Activated CD4-positive, alpha-beta memory T cell treated with anti-CD3 and anti-CD28 coated beads, Interleukin-2, amount 10 ng/mL, durations not matched to agents 7 days and 5 days (primary cell): Measurements from ENCODE around the gene SLC4A2. TPM values are rescaled to one million over a fixed set of nuclear protein-coding genes. Genes with fewer than 3 reads are reported as not detected.
A peak's percentile ranks its signal among the peaks of the same experiment; 100 is the strongest.

Experiments used
- CTCF ChIA-PET: fragments of 350-600 bp; sonication (Branson Sonifier 250); formaldehyde crosslinking; loops from one replicate; lab custom pipeline; 2021; ENCODE audit warnings: antibody characterized with exemption, inconsistent platforms; lab: Charles Lee
- POLR2A ChIA-PET: fragments of 350-600 bp; sonication (Branson Sonifier 250); formaldehyde crosslinking; loops from one replicate; lab custom pipeline; 2021; ENCODE audit warnings: antibody characterized with exemption; lab: Charles Lee
- DNase-seq: peaks from one replicate; pipeline ENCODE4 v3.0.0-alpha.2; 2020
- H3K27ac Mint-ChIP-seq: one replicate; pipeline ENCODE4 v1.8.0; 2021; ENCODE audit warnings: mild to moderate bottlenecking, mixed read lengths
- H3K27me3 Mint-ChIP-seq: one replicate; pipeline ENCODE4 v1.8.0; 2021; ENCODE audit warnings: mixed read lengths
- H3K36me3 Mint-ChIP-seq: one replicate; pipeline ENCODE4 v1.8.0; 2021; ENCODE audit warnings: low read depth, mixed read lengths
- H3K4me1 Mint-ChIP-seq: one replicate; pipeline ENCODE4 v1.8.0; 2021; ENCODE audit warnings: mixed read lengths
- H3K4me3 Mint-ChIP-seq: one replicate; pipeline ENCODE4 v1.8.0; 2021; ENCODE audit warnings: mild to moderate bottlenecking, mixed read lengths
- H3K9me3 Mint-ChIP-seq: one replicate; pipeline ENCODE4 v1.8.0; 2021; ENCODE audit warnings: mixed read lengths
- total RNA-seq, 2 experiments: library from RNA; stranded (reverse); gene quantifications; one replicate each; pipeline ENCODE4 v1.2.3, GENCODE V29; 2021

The SLC4A2 gene
- total RNA-seq, 2 experiments from 2014 or later, result 94.6 to 109 TPM

- peaks cover 4% of the 10 kb centered on the region for H3K27me3 Mint-ChIP-seq
- ChIA-PET POLR2A (interaction anchor here (1.2 to 1.7 kb wide), 3 partner anchors 9 to 27 kb away, joined by 4 to 13 read pairs (median 4); partner anchors contain the start of gene SLC4A2), CTCF (interaction anchor here (0.8 to 1.4 kb wide), 5 partner anchors 19 to 65 kb away, joined by 3 to 9 read pairs (median 5); partner anchors contain the start of genes ABCB8 and SLC4A2)
- H3K4me1 Mint-ChIP-seq, result peaks cover 38% of the 10 kb centered on the region
- H3K27ac Mint-ChIP-seq, result peak overlapping the region; percentile 74
- peaks cover 26% of the 10 kb centered on the region for H3K36me3 Mint-ChIP-seq
- peak overlapping the region; percentile 88 for H3K4me3 Mint-ChIP-seq
- H3K9me3 Mint-ChIP-seq, result no peaks in the 10 kb centered on the region
- DNase-seq, result no peak
Observed at GRCh38 chr7:151080067-151080521, 20.7 kb downstream of the SLC4A2 start.

GRCh38 chr7:151080522-151081169, 21.3 kb downstream of the SLC4A2 start, which contains the start of gene FASTK:
FASTK (minus strand) TSS chr7:151080809; CDS start chr7:151080766, 43 bp downstream.
- Mint-ChIP-seq H3K27ac (peak within 1 kb of the TSS; percentile 74), H3K36me3 (peaks cover 22% of the 10 kb centered on the region), H3K27me3 (peaks cover 9% of the 10 kb centered on the region), H3K4me3 (peak within 1 kb of the TSS; percentile 88), H3K4me1 (peaks cover 43% of the 10 kb centered on the region), H3K9me3 (no peaks in the 10 kb centered on the region)
- DNase-seq, result peak; percentile 90
- CTCF ChIA-PET, result interaction anchor here (0.8 to 1.4 kb wide), 6 partner anchors 20 to 302 kb away, joined by 3 to 9 read pairs (median 4); partner anchors contain the start of genes ABCB8 and SLC4A2
- POLR2A ChIA-PET, result interaction anchor here (0.8 to 1.7 kb wide), 4 partner anchors 10 to 28 kb away, joined by 4 to 13 read pairs (median 4); partner anchors contain the start of gene SLC4A2

GRCh38 chr7:151081170-151082101, 22.0 kb downstream of the SLC4A2 start:
- Mint-ChIP-seq H3K36me3 (peaks cover 15% of the 10 kb centered on the region), H3K27me3 (peaks cover 10% of the 10 kb centered on the region), H3K4me3 (peak overlapping the region; percentile 88), H3K9me3 (no peaks in the 10 kb centered on the region), H3K27ac (peak overlapping the region; percentile 52), H3K4me1 (peaks cover 47% of the 10 kb centered on the region)
- ChIA-PET POLR2A (interaction anchor here (0.8 to 1.4 kb wide), 3 partner anchors 15 to 22 kb away, joined by 4 to 13 read pairs (median 4); partner anchors contain the start of gene SLC4A2), CTCF (interaction anchor here (0.8 to 1.4 kb wide), 6 partner anchors 21 to 303 kb away, joined by 3 to 9 read pairs (median 4); partner anchors contain the start of genes ABCB8 and SLC4A2)
- DNase-seq, result no peak

GRCh38 chr7:151082141-151083070, 23.0 kb downstream of the SLC4A2 start:
- Mint-ChIP-seq H3K27me3 (peaks cover 10% of the 10 kb centered on the region), H3K4me1 (peaks cover 47% of the 10 kb centered on the region), H3K4me3 (peak overlapping the region; percentile 88), H3K36me3 (peaks cover 15% of the 10 kb centered on the region), H3K27ac (peak overlapping the region; percentile 79), H3K9me3 (no peaks in the 10 kb centered on the region)
- CTCF ChIA-PET, result interaction anchor here (1.4 kb wide), 1 partner anchor 64 kb away, joined by 3 read pairs; no protein-coding TSS in a partner anchor
- POLR2A ChIA-PET, result interaction anchor here (1.4 to 3.2 kb wide), 3 partner anchors 22 to 68 kb away, joined by 4 to 11 read pairs (median 6); partner anchors contain the start of gene ABCB8
- DNase-seq, result no peak

GRCh38 chr7:151083071-151083823, 23.9 kb downstream of the SLC4A2 start, which contains the start of gene TMUB1:
TMUB1 (minus strand) TSS chr7:151083493; CDS start chr7:151082563, 930 bp downstream.
- Mint-ChIP-seq H3K4me1 (peaks cover 47% of the 10 kb centered on the region), H3K36me3 (peaks cover 12% of the 10 kb centered on the region), H3K4me3 (peak within 1 kb of the TSS; percentile 88), H3K27me3 (peaks cover 10% of the 10 kb centered on the region), H3K9me3 (no peaks in the 10 kb centered on the region), H3K27ac (peak within 1 kb of the TSS; percentile 79)
- CTCF ChIA-PET, result interaction anchor here (0.7 to 1.4 kb wide), 2 partner anchors 27 to 65 kb away, joined by 3 read pairs; no protein-coding TSS in a partner anchor
- POLR2A ChIA-PET, result interaction anchor here (1.4 to 3.2 kb wide), 3 partner anchors 23 to 69 kb away, joined by 4 to 11 read pairs (median 6); partner anchors contain the start of gene ABCB8
- peak; percentile 85 for DNase-seq

GRCh38 chr7:151083824-151084160, 24.4 kb downstream of the SLC4A2 start:
- POLR2A ChIA-PET, result interaction anchor here (1.7 to 3.2 kb wide), 2 partner anchors 56 to 70 kb away, joined by 6 to 11 read pairs; partner anchors contain the start of gene ABCB8
- Mint-ChIP-seq H3K4me3 (peak overlapping the region; percentile 88), H3K36me3 (peaks cover 11% of the 10 kb centered on the region), H3K9me3 (no peaks in the 10 kb centered on the region), H3K4me1 (peaks cover 45% of the 10 kb centered on the region), H3K27me3 (peaks cover 10% of the 10 kb centered on the region), H3K27ac (no peak overlapping the region)
- no peak for DNase-seq
- CTCF ChIA-PET, result interaction anchor here (0.7 to 1.4 kb wide), 2 partner anchors 27 to 65 kb away, joined by 3 read pairs; no protein-coding TSS in a partner anchor

GRCh38 chr7:151085329-151085690, 25.9 kb downstream of the SLC4A2 start:
- H3K27me3 Mint-ChIP-seq, result peaks cover 10% of the 10 kb centered on the region
- no peak for DNase-seq
- no peak overlapping the region for H3K27ac Mint-ChIP-seq
- peaks cover 39% of the 10 kb centered on the region for H3K4me1 Mint-ChIP-seq
- H3K4me3 Mint-ChIP-seq, result peak overlapping the region; percentile 83
- POLR2A ChIA-PET, result interaction anchor here (0.9 to 3.2 kb wide), 5 partner anchors 27 to 71 kb away, joined by 3 to 11 read pairs (median 3); partner anchors contain the start of gene ABCB8
- peaks cover 4% of the 10 kb centered on the region for H3K36me3 Mint-ChIP-seq
- CTCF ChIA-PET, result interaction anchor here (0.5 to 1.7 kb wide), 5 partner anchors 10 to 219 kb away, joined by 3 to 5 read pairs (median 4); no protein-coding TSS in a partner anchor
- no peaks in the 10 kb centered on the region for H3K9me3 Mint-ChIP-seq

- Mint-ChIP-seq H3K4me3 (peak within 1 kb of the TSS; percentile 89), H3K36me3 (peaks cover 4% of the 10 kb centered on the region), H3K9me3 (no peaks in the 10 kb centered on the region), H3K27ac (peak within 1 kb of the TSS; percentile 69), H3K27me3 (peaks cover 10% of the 10 kb centered on the region), H3K4me1 (peaks cover 39% of the 10 kb centered on the region)
- POLR2A ChIA-PET, result interaction anchor here (0.9 to 1.2 kb wide), 3 partner anchors 49 to 72 kb away, joined by 3 to 5 read pairs (median 3); no protein-coding TSS in a partner anchor
- DNase-seq, result peak; percentile 63
- CTCF ChIA-PET, result interaction anchor here (0.5 to 1.7 kb wide), 5 partner anchors 9 to 218 kb away, joined by 3 to 5 read pairs (median 4); partner anchors contain the start of gene ABCB8
Observed at GRCh38 chr7:151085691-151086620, 26.6 kb downstream of the SLC4A2 start, which contains the start of gene AGAP3. AGAP3 (plus strand) TSS chr7:151086475; CDS start chr7:151086742, 267 bp downstream.

- peak; percentile 47 for DNase-seq
- H3K36me3 Mint-ChIP-seq, result peaks cover 4% of the 10 kb centered on the region
- peaks cover 45% of the 10 kb centered on the region for H3K4me1 Mint-ChIP-seq
- peak overlapping the region; percentile 89 for H3K4me3 Mint-ChIP-seq
- peaks cover 10% of the 10 kb centered on the region for H3K27me3 Mint-ChIP-seq
- ChIA-PET POLR2A (no interaction called here), CTCF (interaction anchor here (0.9 kb wide), 1 partner anchor 59 kb away, joined by 3 read pairs; the partner anchor contains the start of gene ABCB8)
- no peaks in the 10 kb centered on the region for H3K9me3 Mint-ChIP-seq
- H3K27ac Mint-ChIP-seq, result peak overlapping the region; percentile 69
Observed at GRCh38 chr7:151086802-151087244, 27.4 kb downstream of the SLC4A2 start.
